ENCODE results near the gene AK1. TPM values are rescaled to one million over a fixed set of nuclear protein-coding genes. Genes with fewer than 3 reads are reported as not detected.

Gene AK1
- total RNA-seq, 1 donor from 2014 or later = 68.3 TPM

GRCh38 chr9:127909839-127910273, 32.4 kb upstream of the AK1 start:
- DNase-seq (ENCODE audit: low spot score) = no peak

- DNase-seq (ENCODE audit: low spot score) = no peak
These were observed 31.1 kb upstream of the AK1 start for GRCh38 chr9:127908660-127908926.

- DNase-seq (ENCODE audit: low spot score) = no peak
These were observed 30.6 kb upstream of the AK1 start for GRCh38 chr9:127907867-127908659.

GRCh38 chr9:127905788-127906191, 28.3 kb upstream of the AK1 start:
- no peak for DNase-seq (ENCODE audit: low spot score)

- no peak for DNase-seq (ENCODE audit: low spot score)
These were observed 27.7 kb upstream of the AK1 start for GRCh38 chr9:127905004-127905728.

- DNase-seq (ENCODE audit: low spot score) = no peak
These were observed 27.1 kb upstream of the AK1 start for GRCh38 chr9:127904561-127905003.

- DNase-seq (ENCODE audit: low spot score) = no peak
These were observed 26.3 kb upstream of the AK1 start for GRCh38 chr9:127903557-127904475.

GRCh38 chr9:127899128-127899943, 21.9 kb upstream of the AK1 start, which contains the start of gene ST6GALNAC6:
TSS of gene ST6GALNAC6 (minus strand) at chr9:127899603. CDS start at chr9:127897981, 1,622 bp downstream.
- no peak for DNase-seq (ENCODE audit: low spot score)

GRCh38 chr9:127898433-127899127, 21.1 kb upstream of the AK1 start:
- DNase-seq (ENCODE audit: low spot score) = no peak

- DNase-seq (ENCODE audit: low spot score) = no peak
These were observed 19.8 kb upstream of the AK1 start for GRCh38 chr9:127897193-127897692.

GRCh38 chr9:127896395-127897192, 19.1 kb upstream of the AK1 start:
- DNase-seq (ENCODE audit: low spot score) = no peak

- DNase-seq (ENCODE audit: low spot score) = no peak
These were observed 18.3 kb upstream of the AK1 start for GRCh38 chr9:127895811-127896210.

- DNase-seq (ENCODE audit: low spot score) = no peak
These were observed 15.9 kb upstream of the AK1 start for GRCh38 chr9:127893392-127893791.

GRCh38 chr9:127892831-127893230, 15.4 kb upstream of the AK1 start:
- DNase-seq (ENCODE audit: low spot score) = no peak

GRCh38 chr9:127890053-127890452, 12.6 kb upstream of the AK1 start:
- no peak for DNase-seq (ENCODE audit: low spot score)

GRCh38 chr9:127887792-127888191, 10.3 kb upstream of the AK1 start:
- no peak for DNase-seq (ENCODE audit: low spot score)

- DNase-seq (ENCODE audit: low spot score) = no peak
These were observed 9.0 kb upstream of the AK1 start for GRCh38 chr9:127886401-127886972.

- DNase-seq (ENCODE audit: low spot score) = no peak
These were observed 8.2 kb upstream of the AK1 start for GRCh38 chr9:127885508-127886281.
